Stimulated activated CD8-positive, alpha-beta memory T cell treated with anti-CD3 and anti-CD28 coated beads, Interleukin-7, amount 100 ng/mL, for 1 hour (primary cell): Measurements from ENCODE around the gene STRIP2.
"Not testable (repeated sequence)": the region's sequence is repeated elsewhere in the genome, so short reads cannot be mapped to it uniquely, and the experiment has no call there.

ENCODE experiments used
- DNase-seq, 2 donors: peaks; one replicate each; pipeline ENCODE4 v3.0.0-alpha.2; 2020; ENCODE audit warnings: low read depth in 2 of 2

STRIP2 gene

GRCh38 chr7:129453510-129454248 is 19.4 kb downstream of the STRIP2 start:
- DNase-seq, result no peak

- DNase-seq, result no peak
These were observed 20.0 kb downstream of the STRIP2 start for GRCh38 chr7:129454249-129454551.

DNA sequence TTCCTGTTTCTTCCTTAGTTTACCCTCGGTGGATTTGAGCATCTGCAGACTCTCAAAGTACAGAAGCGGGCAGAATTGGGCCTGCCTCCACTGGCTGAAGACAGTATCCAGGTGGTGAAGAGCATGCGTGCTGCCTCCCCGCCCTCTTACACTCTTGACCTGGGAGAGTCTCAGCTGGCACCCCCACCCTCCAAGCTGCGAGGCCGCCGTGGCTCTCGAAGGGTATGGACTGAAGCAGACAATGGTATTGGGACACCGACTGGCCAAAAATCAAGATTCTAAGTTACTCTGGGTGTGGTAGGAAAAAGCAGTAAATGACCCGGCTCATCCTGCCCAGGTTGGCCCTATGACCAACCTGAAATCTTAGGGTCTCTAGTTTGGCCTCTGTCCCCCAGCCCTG is 22.2 kb downstream of the STRIP2 start:
- DNase-seq, result no peak

DNA sequence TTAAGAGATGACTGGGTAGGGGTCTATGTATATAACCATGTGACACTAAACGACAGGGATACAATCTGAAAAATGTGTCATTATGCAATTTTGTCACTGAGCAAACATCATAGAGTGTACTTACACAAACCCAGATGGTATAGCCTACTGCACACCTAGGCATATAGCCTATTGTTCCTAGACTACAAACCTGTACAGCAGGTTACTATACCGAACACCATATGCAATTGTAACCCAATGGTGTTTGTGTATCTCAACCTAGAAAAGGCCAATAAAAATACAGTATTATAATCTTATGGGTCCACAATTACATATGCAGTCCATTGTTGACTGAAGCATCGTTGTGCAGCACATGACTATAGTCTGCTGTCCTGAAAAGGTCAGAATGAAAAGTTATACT is 22.9 kb downstream of the STRIP2 start:
- no peak for DNase-seq

GRCh38 chr7:129458171-129458570 is 23.9 kb downstream of the STRIP2 start:
- no peak for DNase-seq

DNA sequence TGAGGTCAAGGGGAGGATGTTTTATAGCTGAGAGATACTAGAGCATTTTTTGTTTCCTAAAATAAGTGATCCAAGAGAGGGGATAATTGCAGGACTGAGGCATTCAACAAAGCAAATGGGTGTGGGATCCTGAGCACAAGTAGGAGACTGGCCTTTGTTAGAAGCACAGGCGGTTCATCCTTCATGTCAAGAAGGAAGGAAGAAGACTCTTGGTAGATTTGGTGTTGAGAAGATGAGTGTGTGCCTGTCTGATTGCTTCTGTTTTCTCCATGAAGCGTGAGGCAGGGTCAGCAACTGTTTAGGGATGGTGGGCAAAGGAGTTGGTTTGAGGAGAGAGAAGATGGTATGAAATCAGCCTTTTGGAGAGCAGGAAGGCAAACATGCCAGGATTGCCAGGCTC is 27.6 kb downstream of the STRIP2 start:
- no peak for DNase-seq

GRCh38 chr7:129462420-129462819 is 28.2 kb downstream of the STRIP2 start:
- no peak for DNase-seq

GRCh38 chr7:129464194-129464593 is 30.0 kb downstream of the STRIP2 start:
- no peak for DNase-seq

DNA sequence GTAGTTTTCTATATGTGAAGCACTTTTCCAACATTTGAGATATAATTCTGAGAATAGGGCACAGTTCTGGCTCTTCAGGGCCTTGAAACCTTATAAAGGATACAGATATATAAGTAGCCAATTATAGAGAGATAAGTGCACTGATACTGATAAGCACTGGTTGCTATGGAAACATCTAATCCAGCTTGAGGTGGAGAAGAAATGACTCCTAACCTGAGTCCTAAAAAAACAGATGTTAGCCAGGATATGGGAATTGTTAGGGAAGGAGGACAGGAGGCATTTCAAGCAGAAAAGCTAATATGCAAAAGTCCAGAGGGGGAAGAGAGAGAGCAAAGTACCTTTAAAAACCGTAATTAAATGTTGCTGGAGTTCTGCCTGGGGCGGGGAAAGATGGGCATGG is 30.8 kb downstream of the STRIP2 start:
- DNase-seq, result no peak

DNA sequence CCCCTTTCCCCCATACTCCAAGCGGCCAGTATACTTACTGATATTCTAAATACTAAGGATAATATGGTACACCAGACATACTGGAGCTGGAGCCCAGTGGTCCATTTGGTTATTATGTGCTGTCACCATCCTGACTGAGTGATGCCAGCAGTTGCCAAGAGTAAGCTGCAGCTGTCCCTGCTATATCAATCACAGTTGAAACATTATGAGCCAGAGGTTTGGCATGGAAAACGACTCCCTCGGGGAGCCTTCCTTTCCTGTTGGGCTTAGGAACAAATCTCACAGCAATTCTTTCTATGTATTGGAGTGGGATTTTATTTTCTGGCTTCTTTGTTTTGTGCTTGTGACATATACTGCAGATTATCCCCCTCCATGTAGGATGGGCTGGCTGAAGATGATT is 32.6 kb downstream of the STRIP2 start:
- no peak for DNase-seq

- no peak for DNase-seq
These were observed 33.9 kb downstream of the STRIP2 start for GRCh38 chr7:129468087-129468486.

- no peak for DNase-seq
These were observed 34.3 kb downstream of the STRIP2 start for GRCh38 chr7:129468547-129468946.

- no peak for DNase-seq
These were observed 35.7 kb downstream of the STRIP2 start for GRCh38 chr7:129469930-129470329.

DNA sequence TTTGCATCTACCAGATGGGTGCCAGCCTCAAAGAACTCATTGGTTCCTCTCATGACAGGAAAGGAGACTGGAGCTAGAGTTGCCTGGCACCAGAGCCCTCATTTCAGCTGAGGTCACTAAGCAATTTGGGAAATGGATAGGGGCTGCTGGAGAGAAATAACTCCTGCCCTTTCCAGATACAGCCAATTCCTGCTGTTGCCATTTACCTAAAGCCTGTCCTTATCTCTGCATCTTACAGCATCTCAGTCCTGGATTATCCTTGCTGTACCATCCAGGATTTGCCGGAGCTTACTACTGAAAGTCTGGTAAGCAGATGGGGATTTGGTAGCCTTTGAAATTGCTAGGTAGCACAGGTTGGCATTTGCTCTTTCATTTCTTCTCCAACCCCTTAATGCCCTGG is 36.2 kb downstream of the STRIP2 start:
- DNase-seq, result no peak

DNA sequence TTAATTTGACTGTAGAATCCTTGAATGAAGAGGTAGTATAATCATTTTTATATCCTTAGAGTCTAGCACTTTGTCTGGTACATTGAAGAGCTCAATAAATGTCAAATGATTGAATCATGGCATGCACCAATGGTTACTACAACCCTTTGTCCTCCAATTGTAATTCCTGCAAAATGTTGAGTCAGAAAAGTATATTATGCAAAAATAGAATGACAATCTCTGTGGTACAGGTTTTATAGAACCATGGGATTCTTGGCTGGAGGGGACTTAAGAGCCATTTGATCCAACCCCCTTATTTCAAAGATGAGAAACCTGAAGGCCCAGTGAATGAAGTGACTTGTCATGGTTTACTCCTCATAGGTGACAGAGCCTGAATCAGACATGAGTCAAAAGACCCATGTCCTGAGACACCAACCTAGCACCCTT is 37.2 kb downstream of the STRIP2 start:
- DNase-seq, result no peak

- DNase-seq, result not testable (repeated sequence)
These were observed 41.7 kb downstream of the STRIP2 start for GRCh38 chr7:129475931-129476330.

DNA sequence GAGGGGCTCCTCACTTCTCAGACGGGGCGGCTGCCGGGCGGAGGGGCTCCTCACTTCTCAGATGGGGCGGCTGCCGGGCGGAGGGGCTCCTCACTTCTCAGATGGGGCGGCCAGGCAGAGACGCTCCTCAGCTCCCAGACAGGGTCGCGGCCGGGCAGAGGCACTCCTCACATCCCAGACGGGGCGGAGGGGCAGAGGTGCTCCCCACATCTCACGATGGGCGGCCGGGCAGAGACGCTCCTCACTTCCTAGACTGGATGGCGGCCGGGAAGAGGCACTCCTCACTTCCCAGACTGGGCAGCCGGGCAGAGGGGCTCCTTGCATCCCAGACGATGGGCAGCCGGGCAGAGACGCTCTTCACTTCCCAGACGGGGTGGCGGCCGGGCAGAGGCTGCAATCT is 42.2 kb downstream of the STRIP2 start:
- DNase-seq, result not testable (repeated sequence)

- DNase-seq, result no peak
These were observed 45.6 kb downstream of the STRIP2 start for GRCh38 chr7:129479831-129480230.

GRCh38 chr7:129480674-129481363 is 46.6 kb downstream of the STRIP2 start:
- DNase-seq, result no peak

- not testable (repeated sequence) for DNase-seq
These were observed 47.1 kb downstream of the STRIP2 start for GRCh38 chr7:129481376-129481775.

GRCh38 chr7:129482781-129483180 is 48.5 kb downstream of the STRIP2 start:
- no peak for DNase-seq

DNA sequence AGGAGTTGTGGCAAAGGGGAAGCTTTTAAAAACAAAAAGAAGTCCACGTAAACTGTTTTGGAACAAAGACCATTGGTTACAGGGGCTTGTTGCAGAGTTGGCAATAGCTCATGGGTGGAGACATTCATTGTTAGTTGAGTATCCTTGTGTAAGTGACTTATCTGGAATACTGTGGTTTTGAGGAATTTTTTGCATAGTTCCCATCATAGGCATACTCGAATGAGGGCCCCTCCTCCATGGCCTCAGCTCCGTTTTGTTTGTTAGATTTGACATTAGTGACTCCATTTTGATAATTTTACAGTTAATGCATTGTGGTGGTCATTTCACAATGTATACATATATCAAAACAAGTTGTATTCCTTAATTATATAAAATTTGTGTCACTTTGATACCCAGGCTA is 55.3 kb downstream of the STRIP2 start:
- DNase-seq, result no peak

DNA sequence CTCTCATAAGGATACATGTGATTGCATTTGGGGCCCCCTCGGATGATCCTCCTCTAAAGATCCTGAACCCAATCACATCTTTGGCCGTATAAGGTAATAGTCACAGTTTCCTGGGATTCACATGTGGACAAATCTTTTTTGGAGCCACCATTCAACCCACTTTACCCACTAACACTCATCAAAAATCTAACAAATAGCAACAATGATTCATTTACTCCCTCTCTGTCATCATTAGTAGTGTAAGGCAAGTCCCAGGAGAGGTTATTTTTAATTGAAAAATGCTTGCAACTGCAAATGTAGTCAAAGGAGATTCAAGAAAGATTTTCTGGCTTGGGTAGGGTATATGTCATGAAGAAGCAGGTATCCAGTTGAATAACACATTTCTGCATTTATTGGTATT is 58.2 kb downstream of the STRIP2 start:
- DNase-seq, result no peak

GRCh38 chr7:129493555-129493954 is 59.3 kb downstream of the STRIP2 start:
- no peak for DNase-seq
